Nucleus accumbens (tissue), 56 donors: ENCODE measurements around the gene DDIT4.
"Not testable (repeated sequence)": the region's sequence is repeated elsewhere in the genome, so short reads cannot be mapped to it uniquely, and the experiment has no call there.

Experiments
- DNase-seq, 56 donors: peaks; one replicate each; lab custom pipeline; 2025; lab: John Stamatoyannopoulos, UW

The DDIT4 gene

DNA sequence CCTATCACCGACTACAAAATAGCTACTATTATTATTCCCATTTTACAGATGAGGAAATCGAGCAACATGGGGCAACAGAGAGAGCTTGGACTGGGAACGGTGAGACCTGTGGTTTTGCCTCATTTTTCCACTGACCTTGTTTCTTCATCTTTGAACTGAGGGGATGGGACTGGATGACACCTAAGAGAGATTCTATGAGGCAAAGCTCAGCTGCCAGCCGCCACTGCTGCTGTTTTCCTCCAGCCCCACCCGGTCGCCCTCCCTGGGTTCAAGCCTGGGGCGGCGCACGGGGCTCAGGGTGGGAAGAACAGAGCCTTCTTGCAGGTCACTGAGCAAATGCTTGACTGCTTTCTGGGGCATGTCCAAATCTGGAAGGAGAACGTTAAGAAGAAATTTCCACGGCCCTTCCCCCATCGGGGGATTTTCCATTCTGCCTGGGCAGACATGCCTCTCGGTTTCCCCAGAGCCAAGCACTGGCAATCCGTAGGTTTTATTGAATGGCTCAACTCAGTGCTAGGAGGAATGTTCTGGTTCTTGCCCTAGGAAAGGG lies 12.3 kb downstream of the DDIT4 start:
- peak in 2 of 56 donors; percentile 22 to 32 for DNase-seq

DNA sequence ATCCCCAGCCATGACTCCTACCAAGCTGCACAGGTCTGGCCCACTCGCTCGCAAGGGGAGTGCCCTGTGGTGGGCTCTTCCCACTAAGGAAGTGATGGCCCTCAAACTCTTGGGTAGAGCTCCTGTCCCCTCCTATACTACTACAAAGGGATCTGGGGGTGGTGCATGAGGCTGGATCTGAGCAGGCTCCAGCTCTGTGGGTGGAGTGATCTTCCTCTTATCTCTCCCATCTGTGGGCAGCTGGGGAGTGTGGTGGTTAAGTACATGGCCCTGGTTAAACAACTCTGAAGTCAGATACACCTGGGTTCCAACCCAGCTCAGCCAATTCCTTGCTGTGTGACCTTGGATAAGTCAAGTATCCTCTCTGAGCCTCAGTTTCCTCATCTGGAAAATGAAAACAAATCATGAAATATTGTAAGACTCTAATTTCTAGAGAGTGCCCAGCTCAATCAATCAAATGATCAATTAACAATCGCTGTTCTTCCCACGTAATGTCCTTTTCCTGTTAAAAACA lies 17.4 kb downstream of the DDIT4 start:
- no peak for DNase-seq

DNA sequence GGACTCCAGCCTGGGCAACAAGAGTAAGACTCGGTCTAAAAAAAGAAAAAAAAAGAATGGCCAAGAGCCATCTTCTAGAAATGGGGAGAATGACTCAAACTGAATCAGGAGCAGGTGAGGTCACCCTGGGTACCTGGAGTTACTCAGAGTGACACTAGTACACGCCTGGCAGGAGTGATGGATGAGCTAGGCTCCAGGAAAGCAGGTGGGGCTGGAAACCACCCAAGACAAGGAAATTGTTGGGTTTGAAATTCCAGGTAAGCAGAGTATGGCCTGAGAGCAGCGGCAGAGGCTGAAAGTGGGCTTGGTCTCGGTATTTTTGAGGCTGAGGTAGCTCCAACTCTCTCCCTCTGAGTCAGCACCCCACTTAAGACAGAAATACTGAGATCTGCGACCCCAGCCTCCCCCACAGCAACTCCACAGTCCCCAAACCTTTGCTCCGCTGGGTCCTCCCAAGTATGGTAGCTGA lies 18.5 kb downstream of the DDIT4 start:
- DNase-seq = no peak

DNA sequence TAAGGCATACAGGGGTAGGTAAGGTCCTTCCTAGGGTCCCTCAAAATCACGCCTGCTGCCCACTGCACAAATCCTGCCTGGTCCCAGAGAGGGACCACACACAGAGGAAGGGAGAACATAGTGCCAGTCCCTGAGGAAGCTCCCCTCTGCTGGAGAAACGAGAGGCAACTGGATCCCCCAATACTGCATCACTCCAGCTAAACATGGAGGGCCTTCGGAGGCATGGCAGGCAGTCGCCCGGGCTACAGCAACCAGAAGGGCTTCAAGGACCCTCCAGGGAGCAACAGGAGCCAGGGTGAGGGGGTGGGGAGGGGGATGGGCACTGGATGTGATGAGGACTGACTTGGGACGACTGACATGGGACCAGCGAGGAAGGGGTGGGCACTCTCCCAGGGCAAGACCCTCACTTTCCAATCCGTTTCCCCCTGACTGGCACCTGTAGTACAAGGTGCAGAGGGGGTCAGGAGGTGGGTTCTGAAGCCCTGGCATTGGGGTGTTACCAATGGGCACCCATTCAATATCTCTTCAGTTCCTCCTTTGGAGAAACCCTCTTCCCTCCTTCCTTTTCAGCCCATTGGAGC lies 21.7 kb downstream of the DDIT4 start:
- no peak for DNase-seq

DNA sequence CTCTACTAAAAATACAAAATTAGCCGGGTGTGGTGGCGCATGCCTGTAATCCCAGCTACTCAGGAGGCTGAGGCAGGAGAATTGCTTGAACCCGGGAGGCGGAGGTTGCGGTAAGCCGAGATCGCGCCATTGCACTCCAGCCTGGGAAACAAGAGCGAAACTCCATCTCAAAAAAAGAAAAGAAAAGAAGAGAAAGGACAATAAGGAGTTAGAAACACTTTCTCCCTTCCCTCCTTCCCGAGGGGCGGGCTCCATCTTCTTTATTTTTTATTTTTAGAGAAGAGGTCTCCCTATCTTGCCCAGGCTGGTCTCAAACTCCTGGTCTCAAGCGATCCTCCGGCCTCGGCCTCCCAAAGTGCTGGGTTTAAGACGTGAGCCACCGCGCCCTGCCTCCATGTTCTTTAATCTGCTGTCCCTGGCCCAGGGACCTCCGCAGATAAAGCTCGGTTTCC lies 23.1 kb downstream of the DDIT4 start:
- DNase-seq = not testable (repeated sequence)

DNA sequence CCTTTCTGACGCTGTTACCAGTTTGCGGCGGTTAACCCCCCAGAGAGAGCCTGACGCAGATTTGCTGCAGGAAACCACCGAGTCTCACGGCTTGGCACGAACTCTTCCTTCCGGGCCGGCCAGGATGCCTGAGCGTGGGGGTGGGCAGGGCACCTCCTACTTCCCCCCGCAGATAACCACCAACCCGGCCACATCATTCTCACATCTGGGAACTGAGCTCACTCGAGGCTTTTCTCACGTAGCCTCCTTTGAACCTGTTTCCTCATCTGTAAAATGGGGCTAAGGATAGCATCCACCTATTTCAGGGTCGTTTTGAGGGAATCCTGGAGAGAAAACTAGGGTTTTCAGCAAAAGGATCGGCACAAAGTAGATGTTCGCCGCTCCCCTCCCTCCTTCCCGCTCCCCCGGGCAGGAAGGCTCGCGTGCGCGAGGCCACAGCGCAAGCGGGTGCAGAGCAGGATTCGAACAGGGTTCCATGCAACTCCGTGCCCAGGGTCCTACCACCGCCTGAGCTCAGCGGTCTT lies 23.6 kb downstream of the DDIT4 start:
- DNase-seq = peak in 21 of 56 donors; percentile 24 to 64 (median 40)

DNA sequence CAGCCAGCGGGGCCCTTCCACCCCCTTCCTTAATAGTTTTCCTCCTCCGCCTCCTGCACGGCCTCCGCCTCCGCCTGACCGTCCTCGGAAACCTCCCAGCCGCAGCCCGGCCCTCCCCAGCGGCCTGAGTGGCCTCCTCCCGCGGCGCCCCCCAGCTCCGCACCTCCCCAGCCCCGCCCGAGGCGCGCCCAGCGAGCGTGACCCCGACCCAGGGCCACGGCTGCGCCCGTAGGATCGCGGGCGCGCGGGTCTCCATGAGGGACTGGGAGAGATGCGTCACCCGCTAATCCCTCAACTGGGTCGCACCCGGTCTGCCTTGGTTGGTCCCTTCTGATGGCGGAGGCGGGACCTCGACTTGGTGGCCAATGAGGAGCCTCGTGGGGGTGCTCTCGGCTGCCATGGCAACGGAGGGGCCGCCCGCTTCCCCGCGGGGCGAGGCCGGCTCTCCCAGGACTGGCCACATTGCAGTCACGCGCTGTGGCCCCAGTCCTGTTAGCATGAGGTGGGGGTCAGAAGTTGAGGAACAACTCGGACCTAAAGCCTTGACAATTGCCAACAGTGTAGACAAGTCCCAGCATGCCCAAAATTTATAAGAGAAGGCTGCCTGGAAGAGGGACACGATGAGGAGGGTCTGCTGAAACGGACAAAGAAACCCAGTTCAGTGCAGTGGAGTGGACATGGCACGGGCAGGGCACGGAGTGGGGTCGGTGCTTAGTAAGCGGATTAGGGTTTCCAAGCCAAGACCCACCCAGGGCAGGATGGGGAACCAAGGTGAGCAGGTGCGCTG lies 24.3 kb downstream of the DDIT4 start:
- peak; percentile 54 to 99 (median 95) for DNase-seq

DNA sequence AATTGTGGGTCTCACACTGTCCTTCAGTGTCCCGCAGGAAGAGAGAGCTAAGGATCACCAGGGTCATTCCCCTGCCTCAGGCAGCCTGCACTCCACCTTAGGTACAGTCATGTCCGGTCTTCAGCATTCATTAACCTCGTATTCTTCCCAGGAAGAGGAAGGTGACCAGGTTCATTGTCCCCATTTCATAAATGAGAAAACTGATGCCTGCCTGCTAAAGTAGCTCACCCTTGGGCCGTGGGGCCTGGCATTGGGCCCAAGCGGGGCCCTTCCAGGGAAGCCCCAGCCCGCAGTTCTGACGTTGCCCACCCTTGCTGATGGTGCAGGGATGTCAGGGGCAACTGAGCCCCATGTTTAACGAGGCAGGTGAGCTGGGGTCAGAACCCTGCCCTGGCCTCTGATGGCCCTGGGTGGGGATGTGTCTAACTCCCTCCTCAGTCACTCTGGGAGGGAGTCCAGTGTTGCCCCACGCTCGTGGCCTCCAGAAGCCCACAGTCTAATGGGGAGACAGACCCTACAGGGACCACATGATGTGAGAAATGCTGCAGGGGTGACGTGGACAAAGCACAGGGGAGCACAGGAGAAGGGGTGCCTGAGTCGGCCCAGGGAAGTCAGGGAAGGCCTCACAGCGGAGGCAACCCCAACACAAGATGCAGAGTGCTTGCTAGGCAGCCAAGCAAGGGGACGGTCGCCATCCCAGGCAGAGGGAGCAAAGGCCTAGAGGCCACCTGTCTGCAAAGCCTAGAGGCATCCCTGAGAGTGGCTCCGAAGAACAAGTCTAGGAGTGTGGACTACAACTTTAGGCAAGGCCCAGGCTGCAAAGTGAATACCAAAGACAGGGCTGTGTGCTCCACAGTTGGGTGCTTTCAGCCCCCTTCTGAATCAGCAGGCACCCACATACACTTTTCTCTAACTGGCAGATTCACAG lies 25.1 kb downstream of the DDIT4 start:
- DNase-seq = no peak

DNA sequence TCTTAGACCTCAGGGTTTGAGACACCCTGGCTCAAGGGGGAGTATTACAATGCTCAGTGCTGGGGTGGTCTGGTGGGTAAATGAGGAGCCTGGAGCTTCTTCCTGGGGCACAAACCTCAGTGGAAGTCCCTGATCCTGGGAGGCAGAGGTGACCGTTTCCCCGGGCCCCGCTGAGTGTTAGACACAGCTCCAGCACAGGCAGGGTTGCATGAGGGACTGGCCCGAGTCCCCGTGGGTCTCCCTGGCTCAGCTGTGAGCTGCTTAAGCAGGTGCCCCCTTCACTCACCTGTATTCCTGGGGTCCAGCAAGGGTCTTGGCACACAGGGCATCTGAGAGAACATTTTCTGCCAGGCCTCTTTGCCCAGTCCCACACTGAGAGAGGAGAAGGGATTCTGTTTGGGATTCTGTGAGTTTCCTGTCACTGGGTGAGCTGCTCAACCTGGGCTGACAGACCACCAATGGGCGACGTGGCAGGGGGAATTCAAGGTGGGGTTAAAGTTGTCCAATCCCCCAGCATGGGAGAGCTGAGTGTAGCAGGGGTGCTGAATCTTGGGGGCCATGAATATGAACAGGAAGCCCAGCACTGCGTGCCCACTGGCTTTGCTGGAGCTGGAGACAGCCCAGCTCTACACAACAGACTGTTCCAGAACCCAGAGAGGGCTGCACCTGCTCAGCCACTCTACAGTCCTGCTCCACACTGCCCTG lies 29.9 kb downstream of the DDIT4 start:
- DNase-seq = no peak

DNA sequence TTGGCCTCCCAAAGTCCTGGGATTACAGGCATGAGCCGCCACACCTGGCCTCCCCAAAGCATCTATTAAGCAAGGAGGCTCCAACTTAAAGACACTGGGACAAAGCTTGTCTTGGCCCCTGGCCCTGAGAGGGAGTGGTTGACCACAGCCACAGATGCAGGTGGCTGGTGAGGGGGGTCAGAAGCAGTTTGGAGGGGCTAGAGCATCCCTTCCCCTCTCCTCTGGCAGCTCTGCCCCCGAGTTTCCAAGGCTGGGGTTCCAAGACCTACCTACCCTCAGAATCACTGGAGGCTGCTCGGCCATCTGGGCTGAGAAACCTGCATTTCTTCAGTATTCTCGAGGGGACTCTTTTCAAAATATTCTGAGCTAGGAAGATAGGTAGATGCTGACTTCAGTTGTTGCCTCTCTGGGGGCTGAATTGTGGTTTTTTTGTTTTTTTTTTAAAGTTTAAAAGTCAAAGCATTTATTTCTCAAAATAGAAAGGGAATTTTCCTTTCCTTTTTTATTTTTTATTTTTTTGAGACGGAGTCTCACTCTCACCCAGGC lies 32.6 kb downstream of the DDIT4 start:
- DNase-seq = no peak

DNA sequence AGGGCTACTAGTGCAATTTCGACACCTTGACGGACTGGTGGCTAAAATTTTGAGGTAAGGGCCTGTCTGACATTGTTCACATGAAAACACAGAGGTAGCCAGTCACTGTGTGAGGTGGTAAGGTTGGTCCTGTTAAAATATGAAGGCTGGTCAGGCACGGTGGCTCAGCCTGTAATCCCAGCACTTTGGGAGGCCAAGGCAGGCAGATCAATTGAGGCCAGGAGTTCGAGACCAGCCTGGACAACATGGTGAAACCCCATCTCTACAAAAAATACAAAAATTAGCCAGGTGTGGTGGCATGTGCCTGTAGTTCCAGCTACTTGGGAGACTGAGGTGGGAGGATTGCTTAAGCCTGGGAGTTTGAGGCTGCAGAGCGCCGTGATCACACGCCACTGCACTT lies 34.0 kb downstream of the DDIT4 start:
- not testable (repeated sequence) for DNase-seq

DNA sequence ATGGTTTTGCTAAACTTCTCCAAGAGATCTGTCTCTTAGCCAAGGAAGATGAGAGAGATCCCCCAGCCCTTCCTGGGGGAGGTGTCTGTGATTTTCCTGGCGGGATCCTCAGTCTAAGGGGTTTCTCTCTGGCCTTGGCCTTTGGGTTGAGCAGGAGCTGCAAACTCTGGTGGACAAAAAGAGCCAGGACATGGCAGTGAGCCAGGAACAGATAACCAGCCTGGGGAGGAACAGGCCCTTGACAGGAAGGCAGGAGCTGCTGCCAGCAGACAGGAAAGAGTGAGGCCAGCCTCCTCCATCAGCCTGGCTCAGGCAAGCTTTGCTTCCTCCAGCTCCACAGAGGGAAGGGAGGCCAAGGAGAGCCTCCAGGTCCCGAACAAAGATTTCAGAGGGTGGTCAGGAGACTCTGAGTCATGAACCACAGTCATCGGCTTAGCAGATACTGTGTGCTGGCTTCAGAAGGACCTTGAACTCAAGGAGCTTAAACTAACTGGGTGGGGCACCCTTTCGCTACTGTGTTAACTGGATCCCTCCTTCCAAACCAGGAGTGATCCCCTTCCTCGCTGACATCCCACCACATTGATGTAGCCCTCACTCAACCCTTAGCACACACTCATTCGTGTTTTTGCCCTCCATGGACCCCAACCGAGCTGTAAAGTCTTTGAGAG lies 34.7 kb downstream of the DDIT4 start:
- peak in 2 of 56 donors; percentile 27 to 53 for DNase-seq

DNA sequence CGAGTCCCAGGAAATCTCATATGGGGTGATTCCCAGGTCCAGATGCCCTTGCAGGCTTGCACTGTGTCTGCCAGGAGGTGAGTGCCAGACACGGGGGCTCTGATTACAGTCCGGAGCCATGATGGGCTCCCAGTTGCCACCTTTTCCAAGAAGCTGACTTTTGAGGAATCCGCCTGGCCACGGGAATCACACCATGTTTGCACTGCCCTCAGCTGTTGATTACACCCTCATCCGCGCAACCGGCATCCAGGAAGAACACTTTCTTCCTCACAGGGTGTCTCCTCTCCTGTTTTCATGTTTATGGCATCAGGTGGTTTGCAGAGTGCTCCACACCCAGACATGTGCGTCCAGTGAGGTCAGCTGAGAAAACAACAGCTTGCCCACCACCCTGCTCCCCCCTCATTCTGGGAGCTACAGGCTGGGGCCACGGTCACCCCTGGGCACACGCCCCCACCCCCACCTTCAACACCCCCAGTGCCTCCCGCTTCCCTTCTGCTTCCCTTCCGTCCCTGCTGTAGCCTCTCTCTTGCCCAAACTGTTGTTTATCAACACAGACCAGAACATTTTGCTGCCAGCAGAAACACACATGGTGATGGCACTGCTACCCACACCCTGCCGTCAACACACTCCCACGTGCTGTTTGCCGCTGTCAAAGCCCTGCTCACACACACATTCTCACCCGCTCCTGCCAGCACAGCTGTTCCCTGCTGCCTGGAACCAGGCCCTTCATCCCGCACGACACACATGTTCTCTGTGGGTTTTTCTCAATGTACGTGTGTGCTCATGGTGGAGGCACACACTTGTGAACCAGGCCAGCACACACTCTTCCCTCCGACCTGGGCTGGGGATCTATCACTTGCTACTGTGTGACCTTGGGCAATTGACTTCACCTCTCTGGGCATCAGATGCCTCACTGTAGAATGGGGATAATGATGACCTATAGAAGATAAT lies 35.8 kb downstream of the DDIT4 start:
- DNase-seq = peak in 45 of 56 donors; percentile 28 to 80 (median 66)

DNA sequence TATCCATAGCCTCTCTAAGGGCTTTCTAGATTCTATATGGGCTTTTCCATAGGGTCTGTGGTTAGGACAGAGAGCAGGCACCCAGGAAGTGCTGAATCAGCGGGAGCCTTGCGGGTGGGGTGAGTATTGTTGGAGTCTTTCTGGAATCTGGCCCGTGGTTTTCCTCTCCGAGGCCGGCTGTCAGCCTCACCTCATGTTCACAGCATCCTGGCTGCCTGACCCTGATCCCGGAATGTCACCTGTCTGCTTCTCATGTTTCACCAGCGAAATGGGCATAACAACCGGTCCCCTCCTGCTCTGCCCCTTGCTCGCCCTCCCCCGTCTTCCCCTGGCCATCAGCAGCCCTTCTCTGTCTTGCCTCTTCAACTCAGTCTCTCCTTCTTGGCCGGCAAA lies 36.5 kb downstream of the DDIT4 start:
- DNase-seq = peak in 2 of 56 donors; percentile 30 to 36

DNA sequence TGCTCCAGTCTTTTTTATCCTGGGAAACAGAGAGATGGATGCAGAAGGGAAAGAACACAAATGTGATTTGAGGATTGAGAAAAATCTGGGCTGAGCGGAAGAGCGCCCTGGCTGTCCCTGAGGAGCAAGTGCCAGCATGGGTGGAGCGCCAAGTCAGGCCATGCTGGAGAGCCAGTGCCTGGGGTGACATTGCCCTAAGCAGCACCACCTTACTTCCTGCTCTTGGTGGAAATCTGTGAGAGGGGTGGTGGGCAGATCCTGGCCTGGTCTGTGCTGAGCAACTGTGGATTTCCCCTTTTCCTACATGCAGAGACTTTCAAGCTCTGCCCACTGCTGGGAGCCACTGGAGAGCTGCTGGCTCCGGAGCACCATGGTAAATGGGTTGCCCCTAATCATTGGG lies 36.9 kb downstream of the DDIT4 start:
- peak in 4 of 56 donors; percentile 23 to 58 (median 36) for DNase-seq

DNA sequence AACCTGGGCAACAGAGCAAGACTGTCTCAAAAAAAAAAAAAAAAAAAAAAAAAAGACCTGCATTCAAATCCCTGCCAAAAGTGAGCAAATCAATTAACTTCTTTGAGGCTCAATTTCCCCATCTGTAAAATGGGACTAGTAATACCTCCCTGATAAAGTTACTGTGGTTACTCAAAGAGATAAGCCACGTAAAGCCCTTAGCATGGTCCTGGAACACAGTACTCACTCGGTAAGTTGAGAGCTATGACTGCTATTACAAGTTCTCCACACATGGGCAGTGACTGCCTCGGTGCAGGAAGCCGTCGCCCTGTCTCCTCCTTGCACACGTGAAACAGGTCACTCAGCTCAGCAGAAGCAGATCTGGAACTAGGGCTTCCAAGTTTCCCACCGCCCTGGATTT lies 37.9 kb downstream of the DDIT4 start:
- DNase-seq = no peak

DNA sequence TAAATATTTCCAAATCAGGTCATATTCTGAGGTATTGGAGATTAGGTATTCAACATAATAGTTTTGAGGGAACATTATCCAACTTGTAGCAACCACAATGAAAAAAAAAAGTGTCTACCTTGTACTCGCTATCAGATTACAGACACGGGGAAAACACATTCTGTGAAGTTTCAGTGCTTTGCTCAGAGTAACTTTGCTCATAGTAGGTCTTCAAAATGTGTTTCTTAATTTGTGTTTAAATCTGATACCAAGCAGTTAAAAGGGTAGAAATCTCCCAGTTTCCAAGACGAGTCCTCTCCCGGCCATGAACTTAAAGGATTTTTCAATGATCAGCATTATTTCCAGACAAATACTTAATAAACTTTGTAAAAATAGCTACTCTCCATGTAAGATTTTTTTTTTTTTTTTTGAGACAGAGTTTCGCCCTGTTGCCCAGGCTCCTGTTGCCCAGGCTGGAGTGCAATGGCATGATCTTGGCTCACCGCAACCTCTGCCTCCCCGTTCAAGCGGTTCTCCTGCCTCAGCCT lies 39.2 kb downstream of the DDIT4 start:
- DNase-seq = no peak
